Measurements from ENCODE around the gene RPL32. TPM values are rescaled to one million over a fixed set of nuclear protein-coding genes. Genes with fewer than 3 reads are reported as not detected.

Gene RPL32
- total and polyA plus RNA-seq, 9 of the 15 experiments (the other 6 are each of a cell fraction or from before 2014, with no cell fraction given) = 2,738 to 6,200 (median 4,286) TPM

- H3K9me1 ChIP-seq (ENCODE audit: control insufficient read depth, insufficient read depth, low read length) = no peaks in the 10 kb centered on the region
- H3K4me2 ChIP-seq (ENCODE audit: insufficient read depth, low read length) = no peak overlapping the region
- H4K20me1 ChIP-seq (replicated peaks; ENCODE audit: control insufficient read depth, insufficient read depth, low read length) = no peaks in the 10 kb centered on the region; the same call in 1 of the 2 replicates
- DNase-seq (ENCODE audit: extremely low read depth in 1 of 4, low spot score in 3 of 4) (no peak), FAIRE-seq (peak; percentile 29), ATAC-seq (peak; percentile 7; the same call in 1 of the 3 replicates)
- H3K79me2 ChIP-seq (ENCODE audit: control insufficient read depth, insufficient read depth, low read length) = peaks cover 6% of the 10 kb centered on the region; the same call in 1 of the 3 replicates
- H3K9ac ChIP-seq (ENCODE audit: insufficient read depth in 1 of 2, low read depth in 2 of 2, low read length in 2 of 2) = peak overlapping the region in 1 of 2 experiments; percentile 37; a peak in 1 of 4 replicates
- H3K27ac ChIP-seq (ENCODE audit: extremely low read depth, low read depth, low read length) = no peak overlapping the region
- in situ Hi-C loops (cut with MboI) (no loop called here), intact Hi-C loops (cut with micrococcal nuclease) (loop anchor here (10.0 kb wide), 1 partner anchor 195 kb away; no protein-coding TSS in a partner anchor)
- no peaks in the 10 kb centered on the region for H3K27me3 ChIP-seq (ENCODE audit: control insufficient read depth in 2 of 2, insufficient read depth in 2 of 2, low read length in 2 of 2)
- no TSS peak for BruUV-seq (replicated peaks)
- TF ChIP-seq ZNF121 (CRISPR knock-in tag; conservative IDR thresholded peaks at IDR 0.05) (peak; percentile 66), SMAD4 (CRISPR knock-in tag; conservative IDR thresholded peaks at IDR 0.05) (no peak), ZNF316 (IDR thresholded peaks at IDR 0.05) (peak; percentile 58), CBX3 (IDR thresholded peaks at IDR 0.05; ENCODE audit: borderline replicate concordance in 1 of 2, low read length in 2 of 2) (peak in 1 of 2 experiments; percentile 50; a peak in 1 of 3 replicates)
- CTCF ChIA-PET (ENCODE audit: low intra/inter-chr PET ratio) = no interaction called here
- WGBS (ENCODE audit: insufficient coverage, low coverage, missing lambda C conversion rate) = 78% methylated on average over 7 of the region's 7 CpGs
- H3K36me3 ChIP-seq (ENCODE audit: control insufficient read depth, insufficient read depth, low read length) = peaks cover 15% of the 10 kb centered on the region; the same call in 2 of the 3 replicates
- peaks cover 8 to 25% of the 10 kb centered on the region in 2 experiments; a peak in 3 of 5 replicates for H3K4me1 ChIP-seq (replicated peaks in 1 of 2; ENCODE audit: control insufficient read depth in 2 of 2, insufficient read depth in 2 of 2, low read length in 2 of 2)
- POLR2A ChIA-PET = interaction anchor here (0.6 to 6.1 kb wide), 8 partner anchors 9 to 1493 kb away, joined by 3 to 65 read pairs (median 4); partner anchors contain the start of gene RPL32
- H3K9me3 ChIP-seq (replicated peaks; ENCODE audit: control insufficient read depth, insufficient read depth, low read depth, low read length) = no peaks in the 10 kb centered on the region
- no peak overlapping the region for H3K4me3 ChIP-seq
- no peak overlapping the region for H2AFZ ChIP-seq (ENCODE audit: low read depth, low read length)
Observed at GRCh38 chr3:12799525-12800440, 41.6 kb downstream of the RPL32 start.
